Measurements from ENCODE around the gene KNOP1.

Gene KNOP1

GRCh38 chr16:19735074-19735867, 17.2 kb upstream of the KNOP1 start:
- H3K4me3 ChIP-seq (ENCODE audit: low read depth, low read length): no peak overlapping the region
- no peak for TF ChIP-seq CTCF (IDR thresholded peaks at IDR 0.05; ENCODE audit: low read depth, low read length, missing control alignments)
- in situ Hi-C loops (cut with HindIII; ENCODE audit: low pct_ligation_motif_present, low sequenced_read_pairs): loop anchor here (25.0 kb wide), 1 partner anchor 152 kb away; the partner anchor contains the start of gene GPRC5B
- no peak overlapping the region for H3K27ac ChIP-seq
- no peak for DNase-seq
- peaks cover 2% of the 10 kb centered on the region for H3K36me3 ChIP-seq (replicated peaks)
- H3K27me3 ChIP-seq (replicated peaks): no peaks in the 10 kb centered on the region

- DNase-seq: no peak
- no peaks in the 10 kb centered on the region for H3K27me3 ChIP-seq (replicated peaks)
- no peak overlapping the region for H3K4me3 ChIP-seq (ENCODE audit: low read depth, low read length)
- no peak for TF ChIP-seq CTCF (IDR thresholded peaks at IDR 0.05; ENCODE audit: low read depth, low read length, missing control alignments)
- peaks cover 2% of the 10 kb centered on the region for H3K36me3 ChIP-seq (replicated peaks)
- in situ Hi-C loops (cut with HindIII; ENCODE audit: low pct_ligation_motif_present, low sequenced_read_pairs): loop anchor here (25.0 kb wide), 1 partner anchor 154 kb away; the partner anchor contains the start of gene GPRC5B
- H3K27ac ChIP-seq: no peak overlapping the region
These were observed 15.5 kb upstream of the KNOP1 start for GRCh38 chr16:19733551-19733950.

- no peak for TF ChIP-seq CTCF (IDR thresholded peaks at IDR 0.05; ENCODE audit: low read depth, low read length, missing control alignments)
- H3K4me3 ChIP-seq (ENCODE audit: low read depth, low read length): no peak overlapping the region
- no peaks in the 10 kb centered on the region for H3K36me3 ChIP-seq (replicated peaks)
- H3K27me3 ChIP-seq (replicated peaks): no peaks in the 10 kb centered on the region
- in situ Hi-C loops (cut with HindIII; ENCODE audit: low pct_ligation_motif_present, low sequenced_read_pairs): loop anchor here (25.0 kb wide), 1 partner anchor 159 kb away; the partner anchor contains the start of gene GPRC5B
- DNase-seq: no peak
- H3K27ac ChIP-seq: no peak overlapping the region
These were observed 10.6 kb upstream of the KNOP1 start for GRCh38 chr16:19728636-19728965.

- Histone ChIP-seq H3K4me3 (ENCODE audit: low read depth, low read length) (no peak overlapping the region), H3K27ac (no peak overlapping the region), H3K36me3 (replicated peaks) (no peaks in the 10 kb centered on the region), H3K27me3 (replicated peaks) (no peaks in the 10 kb centered on the region)
- no peak for DNase-seq
- TF ChIP-seq CTCF (IDR thresholded peaks at IDR 0.05; ENCODE audit: low read depth, low read length, missing control alignments): no peak
- in situ Hi-C loops (cut with HindIII; ENCODE audit: low pct_ligation_motif_present, low sequenced_read_pairs): no loop called here
These were observed 5.0 kb upstream of the KNOP1 start for GRCh38 chr16:19722981-19723380.

- no peaks in the 10 kb centered on the region for H3K36me3 ChIP-seq (replicated peaks)
- no peak overlapping the region for H3K4me3 ChIP-seq (ENCODE audit: low read depth, low read length)
- in situ Hi-C loops (cut with HindIII; ENCODE audit: low pct_ligation_motif_present, low sequenced_read_pairs): no loop called here
- DNase-seq: no peak
- no peak overlapping the region for H3K27ac ChIP-seq
- H3K27me3 ChIP-seq (replicated peaks): no peaks in the 10 kb centered on the region
- no peak for TF ChIP-seq CTCF (IDR thresholded peaks at IDR 0.05; ENCODE audit: low read depth, low read length, missing control alignments)
These were observed 4.4 kb upstream of the KNOP1 start for GRCh38 chr16:19722269-19722952.
